Activated naive CD8-positive, alpha-beta T cell (primary cell): Measurements from ENCODE around the gene TRIOBP.
A peak's percentile ranks its signal among the peaks of the same experiment; 100 is the strongest.

ENCODE experiments used
- H3K27ac Mint-ChIP-seq: one replicate; pipeline ENCODE4 v1.8.0; 2021; ENCODE audit warnings: mixed read lengths
- H3K27me3 Mint-ChIP-seq: one replicate; pipeline ENCODE4 v1.8.0; 2021; ENCODE audit warnings: mixed read lengths
- H3K36me3 Mint-ChIP-seq: one replicate; pipeline ENCODE4 v1.8.0; 2021; ENCODE audit warnings: mixed read lengths
- H3K4me1 Mint-ChIP-seq: one replicate; pipeline ENCODE4 v1.8.0; 2021; ENCODE audit warnings: low read depth, mixed read lengths
- H3K4me3 Mint-ChIP-seq: one replicate; pipeline ENCODE4 v1.8.0; 2021; ENCODE audit warnings: mild to moderate bottlenecking, mixed read lengths
- H3K9me3 Mint-ChIP-seq: one replicate; pipeline ENCODE4 v1.8.0; 2021; ENCODE audit warnings: low read depth, mixed read lengths

TRIOBP gene

DNA sequence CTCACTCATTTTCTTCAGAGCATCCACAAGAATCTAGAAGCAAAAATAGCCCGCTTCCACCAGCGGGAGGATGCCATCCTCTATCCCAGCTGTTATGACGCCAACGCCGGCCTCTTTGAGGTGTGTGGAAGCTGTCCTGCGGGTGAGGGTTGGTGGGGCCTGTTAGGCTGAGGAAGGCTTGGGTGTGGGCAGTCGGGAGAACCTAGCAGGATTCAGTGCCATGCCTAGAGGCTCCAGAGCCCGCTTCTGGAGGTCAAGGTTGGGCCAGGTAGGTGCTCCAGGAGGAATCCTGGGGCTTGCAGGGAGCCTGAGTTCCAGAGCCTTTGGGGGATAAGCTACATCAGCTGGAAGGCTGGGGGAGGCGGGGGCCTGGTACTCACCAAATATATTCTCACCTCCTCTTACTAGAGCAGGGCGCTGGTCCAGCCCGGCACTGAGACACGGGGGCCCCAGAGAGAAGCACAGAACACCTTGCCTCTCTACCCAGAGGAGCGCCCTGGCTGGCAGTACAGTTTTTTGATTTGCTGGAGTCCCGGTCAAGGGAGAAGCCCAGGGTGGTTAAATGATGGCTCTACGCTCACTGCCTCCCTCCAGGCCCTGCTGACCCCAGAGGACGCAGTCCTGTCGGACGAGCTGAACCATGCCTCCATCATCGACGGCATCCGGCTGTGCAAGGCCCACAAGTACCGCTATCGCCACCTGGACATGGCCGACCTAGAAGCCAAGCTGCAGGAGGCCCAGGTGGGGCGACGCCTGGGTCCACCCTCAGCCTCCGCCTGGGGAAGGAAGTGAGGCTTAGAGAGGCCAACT is 116.2 kb downstream of the TRIOBP start:
- Mint-ChIP-seq H3K27me3 (peaks cover 12% of the 10 kb centered on the region), H3K36me3 (no peaks in the 10 kb centered on the region), H3K9me3 (no peaks in the 10 kb centered on the region), H3K27ac (no peak overlapping the region), H3K4me3 (no peak overlapping the region), H3K4me1 (peaks cover 13% of the 10 kb centered on the region)

DNA sequence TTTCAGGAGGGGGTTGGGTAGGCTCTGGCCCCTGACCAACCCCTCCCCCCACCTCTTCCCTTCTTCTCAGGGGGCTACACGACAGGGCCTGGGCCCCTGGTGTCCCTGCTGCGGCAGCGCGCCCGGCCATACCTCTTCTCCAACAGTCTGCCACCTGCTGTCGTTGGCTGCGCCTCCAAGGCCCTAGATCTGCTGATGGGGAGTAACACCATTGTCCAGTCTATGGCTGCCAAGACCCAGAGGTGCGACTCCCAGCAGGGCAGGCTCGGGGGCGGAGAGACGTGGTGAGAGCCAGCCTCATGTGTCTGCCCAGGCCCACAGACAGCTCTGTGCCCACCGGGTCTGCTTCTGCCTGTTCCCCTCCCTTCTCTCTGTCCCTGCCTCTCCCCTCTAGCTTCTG is 118.7 kb downstream of the TRIOBP start:
- Mint-ChIP-seq H3K9me3 (no peaks in the 10 kb centered on the region), H3K27me3 (peaks cover 12% of the 10 kb centered on the region), H3K4me1 (peaks cover 9% of the 10 kb centered on the region), H3K36me3 (no peaks in the 10 kb centered on the region), H3K27ac (no peak overlapping the region), H3K4me3 (no peak overlapping the region)

GRCh38 chr22:37816543-37817180 is 119.8 kb downstream of the TRIOBP start:
- Mint-ChIP-seq H3K4me3 (no peak overlapping the region), H3K27ac (no peak overlapping the region), H3K36me3 (no peaks in the 10 kb centered on the region), H3K27me3 (peaks cover 12% of the 10 kb centered on the region), H3K4me1 (peaks cover 9% of the 10 kb centered on the region), H3K9me3 (no peaks in the 10 kb centered on the region)

DNA sequence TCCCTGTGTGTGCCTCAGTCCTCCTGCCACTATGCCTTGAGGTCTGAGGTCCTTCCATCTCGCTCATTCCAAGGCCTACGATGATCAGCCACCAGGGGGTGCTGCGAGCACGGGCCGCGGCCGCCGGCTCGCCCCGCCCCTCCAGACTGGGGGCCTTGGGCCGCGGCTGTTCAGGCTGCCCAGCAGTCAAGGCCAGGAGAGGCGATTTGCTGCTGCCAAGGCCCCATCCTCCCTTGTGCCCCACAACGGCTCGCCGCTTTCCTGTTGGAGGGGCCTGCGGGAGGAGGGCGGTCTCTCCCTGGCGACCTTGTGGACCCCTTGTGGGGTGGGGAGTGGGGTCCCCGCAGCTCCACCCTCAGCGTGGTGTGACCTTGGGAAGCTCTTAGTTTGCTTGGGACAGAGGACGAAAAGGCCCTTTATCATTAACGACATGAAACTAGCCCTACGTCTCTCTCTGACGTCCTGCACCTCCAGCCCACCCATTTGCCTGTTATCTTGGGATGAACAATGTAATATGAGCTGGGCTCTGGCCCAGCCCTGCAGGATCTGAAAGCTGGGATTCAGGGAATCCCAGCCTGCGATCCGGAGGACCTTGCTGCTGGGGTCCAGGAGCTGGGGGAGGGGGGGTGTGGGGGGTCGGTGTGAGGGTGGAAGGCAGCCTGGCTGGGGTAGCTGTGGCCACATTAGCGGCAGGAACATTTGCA is 121.0 kb downstream of the TRIOBP start:
- Mint-ChIP-seq H3K9me3 (no peaks in the 10 kb centered on the region), H3K36me3 (no peaks in the 10 kb centered on the region), H3K4me3 (peak overlapping the region; percentile 30), H3K27ac (no peak overlapping the region), H3K4me1 (peaks cover 9% of the 10 kb centered on the region), H3K27me3 (peaks cover 12% of the 10 kb centered on the region)

DNA sequence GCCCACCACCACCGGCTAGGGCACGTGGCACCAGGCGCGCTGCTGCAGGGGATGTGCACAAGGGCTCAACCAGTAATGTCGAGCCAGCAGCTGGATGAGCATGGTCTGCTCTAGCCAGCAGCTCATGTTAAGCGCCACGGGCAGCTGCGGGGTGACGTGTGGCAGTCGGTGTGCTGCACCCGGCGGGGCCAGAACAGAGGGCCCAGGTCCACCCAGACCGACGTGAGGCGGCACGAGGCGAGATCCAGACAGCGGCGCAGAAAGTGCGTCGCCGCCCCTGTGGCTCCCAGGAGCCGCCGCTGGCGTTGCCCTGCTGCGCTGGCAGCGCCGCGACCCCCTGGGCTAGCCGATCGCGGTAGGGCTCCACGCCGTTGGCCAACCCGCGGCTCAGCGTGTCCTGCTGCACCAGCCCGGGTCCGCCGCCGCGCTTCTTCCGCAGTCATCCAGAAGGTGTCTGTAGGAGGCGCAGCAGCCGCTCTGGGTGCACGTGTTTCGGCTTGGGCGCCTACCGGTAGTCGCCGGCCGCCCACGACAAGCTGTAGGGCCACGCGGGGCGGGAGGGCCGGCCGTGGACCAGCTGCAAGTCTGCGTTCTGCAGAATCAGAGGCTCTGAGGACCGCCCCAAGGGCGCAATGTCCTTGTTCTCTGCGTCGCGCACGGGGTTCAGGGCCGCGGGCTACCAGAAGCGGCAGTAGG is 121.7 kb downstream of the TRIOBP start:
- peak overlapping the region; percentile 59 for H3K4me3 Mint-ChIP-seq
- H3K27ac Mint-ChIP-seq = no peak overlapping the region
- peaks cover 14% of the 10 kb centered on the region for H3K27me3 Mint-ChIP-seq
- peaks cover 9% of the 10 kb centered on the region for H3K4me1 Mint-ChIP-seq
- H3K36me3 Mint-ChIP-seq = no peaks in the 10 kb centered on the region
- H3K9me3 Mint-ChIP-seq = no peaks in the 10 kb centered on the region

DNA sequence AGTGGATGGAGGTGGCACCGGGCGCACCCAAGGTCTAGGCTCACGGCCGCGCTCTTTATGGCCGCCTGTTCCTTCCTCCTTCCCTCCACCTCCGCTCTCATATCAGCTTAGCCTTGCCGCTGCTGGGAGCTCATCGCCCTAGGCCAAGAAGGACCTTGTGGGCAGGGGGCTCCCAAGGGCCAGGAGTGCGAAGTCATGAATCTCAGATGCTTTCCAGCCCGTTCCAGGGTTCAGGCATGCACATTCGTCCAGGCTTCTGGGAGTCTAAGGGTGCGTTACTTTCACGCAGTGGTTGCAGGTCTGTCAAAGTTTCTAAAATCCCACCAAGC is 122.2 kb downstream of the TRIOBP start:
- H3K9me3 Mint-ChIP-seq = no peaks in the 10 kb centered on the region
- no peaks in the 10 kb centered on the region for H3K36me3 Mint-ChIP-seq
- H3K27me3 Mint-ChIP-seq = peaks cover 14% of the 10 kb centered on the region
- peaks cover 9% of the 10 kb centered on the region for H3K4me1 Mint-ChIP-seq
- H3K27ac Mint-ChIP-seq = no peak overlapping the region
- peak overlapping the region; percentile 59 for H3K4me3 Mint-ChIP-seq

DNA sequence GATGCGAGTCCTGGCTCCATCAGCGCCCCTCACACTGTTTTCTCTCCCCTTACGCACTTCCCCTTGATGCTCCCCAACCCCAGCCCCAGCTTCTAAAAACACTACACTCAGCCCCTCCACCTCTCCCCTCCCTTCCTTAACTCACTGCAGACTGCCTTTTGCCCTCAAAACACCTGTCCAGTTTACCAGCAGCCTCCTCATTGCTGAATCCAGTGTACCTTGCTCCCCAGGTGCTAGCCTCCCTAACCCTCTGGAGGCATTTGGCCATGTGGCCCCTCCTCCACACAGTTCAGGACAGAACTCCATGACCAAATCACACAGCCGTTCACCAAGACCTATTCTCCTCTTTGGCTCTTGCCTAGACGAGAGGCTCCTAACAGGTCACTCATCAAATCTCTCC is 123.5 kb downstream of the TRIOBP start:
- no peak overlapping the region for H3K27ac Mint-ChIP-seq
- H3K36me3 Mint-ChIP-seq = no peaks in the 10 kb centered on the region
- H3K27me3 Mint-ChIP-seq = peaks cover 14% of the 10 kb centered on the region

DNA sequence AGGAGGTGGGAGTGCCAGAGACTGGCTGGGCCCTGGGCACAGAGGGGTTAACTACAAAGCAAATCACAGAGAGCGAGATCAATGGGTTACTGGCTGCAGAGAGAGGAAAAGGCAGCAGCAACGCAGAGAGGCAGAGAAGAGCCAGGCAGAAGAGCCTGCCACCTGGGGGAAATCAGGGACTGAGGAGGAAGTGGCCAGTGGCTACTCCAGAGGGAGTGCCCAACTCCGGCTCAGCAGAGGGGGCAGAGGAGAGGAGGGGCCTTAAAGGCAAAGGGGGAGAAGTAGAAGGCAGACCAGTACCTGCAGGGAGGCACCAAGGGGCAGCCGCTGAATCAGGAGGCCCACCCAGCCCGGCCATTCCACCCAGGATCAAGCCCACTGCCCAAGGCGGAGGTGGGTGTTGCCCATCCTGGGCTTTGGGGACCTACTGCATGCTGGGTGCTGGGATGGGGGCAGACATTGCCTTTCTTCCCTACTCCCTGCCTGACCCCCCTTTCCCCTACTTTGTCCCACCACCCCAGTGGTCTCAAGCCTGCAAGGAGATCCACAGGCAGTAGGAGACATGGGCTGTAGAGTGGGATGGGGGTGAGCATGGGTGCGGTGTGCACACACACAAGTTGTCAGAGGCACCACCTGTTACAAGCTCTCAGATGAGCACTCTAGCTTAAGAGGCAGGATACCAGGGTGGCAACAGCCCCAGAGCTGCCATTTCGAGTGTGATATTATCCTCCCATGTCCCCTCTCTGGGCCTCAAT is 125.4 kb downstream of the TRIOBP start:
- H3K27me3 Mint-ChIP-seq = peaks cover 14% of the 10 kb centered on the region
- H3K36me3 Mint-ChIP-seq = no peaks in the 10 kb centered on the region
- no peak overlapping the region for H3K4me3 Mint-ChIP-seq
- peaks cover 11% of the 10 kb centered on the region for H3K4me1 Mint-ChIP-seq
- no peaks in the 10 kb centered on the region for H3K9me3 Mint-ChIP-seq
- no peak overlapping the region for H3K27ac Mint-ChIP-seq

More for the DNA sequence above, 123.5 kb downstream of the TRIOBP start:
- Mint-ChIP-seq H3K4me1 (peaks cover 11% of the 10 kb centered on the region), H3K4me3 (no peak overlapping the region), H3K9me3 (no peaks in the 10 kb centered on the region)

- Mint-ChIP-seq H3K36me3 (no peaks in the 10 kb centered on the region), H3K27ac (no peak within 1 kb of the TSS), H3K9me3 (no peaks in the 10 kb centered on the region), H3K4me1 (peaks cover 5% of the 10 kb centered on the region), H3K4me3 (peak within 1 kb of the TSS; percentile 40), H3K27me3 (peaks cover 12% of the 10 kb centered on the region)
Observed at GRCh38 chr22:37823134-37823985, 126.5 kb downstream of the TRIOBP start, which contains the start of gene GALR3. Gene GALR3 (plus strand): TSS chr22:37823382. CDS start chr22:37823407, 25 bp downstream.

DNA sequence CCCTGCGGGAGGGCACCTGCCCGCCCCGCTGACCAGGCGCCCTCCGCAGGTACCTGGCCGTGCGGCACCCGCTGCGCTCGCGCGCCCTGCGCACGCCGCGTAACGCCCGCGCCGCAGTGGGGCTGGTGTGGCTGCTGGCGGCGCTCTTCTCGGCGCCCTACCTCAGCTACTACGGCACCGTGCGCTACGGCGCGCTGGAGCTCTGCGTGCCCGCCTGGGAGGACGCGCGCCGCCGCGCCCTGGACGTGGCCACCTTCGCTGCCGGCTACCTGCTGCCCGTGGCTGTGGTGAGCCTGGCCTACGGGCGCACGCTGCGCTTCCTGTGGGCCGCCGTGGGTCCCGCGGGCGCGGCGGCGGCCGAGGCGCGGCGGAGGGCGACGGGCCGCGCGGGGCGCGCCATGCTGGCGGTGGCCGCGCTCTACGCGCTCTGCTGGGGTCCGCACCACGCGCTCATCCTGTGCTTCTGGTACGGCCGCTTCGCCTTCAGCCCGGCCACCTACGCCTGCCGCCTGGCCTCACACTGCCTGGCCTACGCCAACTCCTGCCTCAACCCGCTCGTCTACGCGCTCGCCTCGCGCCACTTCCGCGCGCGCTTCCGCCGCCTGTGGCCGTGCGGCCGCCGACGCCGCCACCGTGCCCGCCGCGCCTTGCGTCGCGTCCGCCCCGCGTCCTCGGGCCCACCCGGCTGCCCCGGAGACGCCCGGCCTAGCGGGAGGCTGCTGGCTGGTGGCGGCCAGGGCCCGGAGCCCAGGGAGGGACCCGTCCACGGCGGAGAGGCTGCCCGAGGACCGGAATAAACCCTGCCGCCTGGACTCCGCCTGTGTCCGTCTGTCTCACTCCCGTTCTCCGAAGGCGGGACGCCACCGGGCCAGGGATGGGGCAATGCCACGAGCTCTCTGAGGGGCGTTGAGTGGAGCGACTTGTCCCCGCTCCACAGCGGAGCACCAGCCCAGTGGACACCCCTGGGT is 128.1 kb downstream of the TRIOBP start:
- Mint-ChIP-seq H3K27me3 (peaks cover 12% of the 10 kb centered on the region), H3K4me1 (peaks cover 2% of the 10 kb centered on the region), H3K27ac (no peak overlapping the region), H3K9me3 (no peaks in the 10 kb centered on the region), H3K4me3 (peak overlapping the region; percentile 66), H3K36me3 (peaks cover 2% of the 10 kb centered on the region)
